ENCODE measurements around the gene OFD1. TPM values are rescaled to one million over a fixed set of nuclear protein-coding genes. Genes with fewer than 3 reads are reported as not detected.

OFD1 gene
- total and polyA plus RNA-seq, 9 donors, result 21.8 to 35.7 (median 32.1) TPM

DNA sequence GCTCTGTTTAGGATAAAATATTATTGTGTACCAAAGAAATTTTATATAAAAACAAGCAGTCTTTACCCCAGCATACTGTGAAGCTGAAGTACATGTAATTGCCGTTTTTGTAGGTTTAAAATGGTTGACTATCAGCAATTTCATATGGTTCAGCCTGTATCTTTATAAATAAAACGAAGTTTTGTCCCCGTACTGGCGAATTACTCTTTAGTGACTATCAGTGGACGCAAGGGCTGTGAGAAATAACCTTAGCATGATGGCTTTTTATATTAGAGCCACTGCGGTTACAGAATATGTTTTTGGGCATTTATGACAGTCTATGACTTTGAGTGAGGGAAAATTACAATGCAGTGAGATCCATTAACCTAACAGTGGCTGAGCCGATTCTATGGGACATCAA is 81.1 kb downstream of the OFD1 start:
- Histone ChIP-seq H3K27me3 (no peaks in the 10 kb centered on the region), H3K9me3 (no peaks in the 10 kb centered on the region), H3K36me3 (no peaks in the 10 kb centered on the region), H3K4me3 (no peak overlapping the region), H3K4me1 (ENCODE audit: insufficient read depth) (no peaks in the 10 kb centered on the region), H3K27ac (no peak overlapping the region)
- 73 to 87% (median 82%) methylated on average over 7 of the region's 7 CpGs for WGBS, 3 donors
- no peak for TF ChIP-seq EP300 (IDR thresholded peaks at IDR 0.05)
- no peak for TF ChIP-seq POLR2A (IDR thresholded peaks at IDR 0.05)
- DNase-seq, result no peak
- intact Hi-C loops (cut with DNase I), result no loop called here

DNA sequence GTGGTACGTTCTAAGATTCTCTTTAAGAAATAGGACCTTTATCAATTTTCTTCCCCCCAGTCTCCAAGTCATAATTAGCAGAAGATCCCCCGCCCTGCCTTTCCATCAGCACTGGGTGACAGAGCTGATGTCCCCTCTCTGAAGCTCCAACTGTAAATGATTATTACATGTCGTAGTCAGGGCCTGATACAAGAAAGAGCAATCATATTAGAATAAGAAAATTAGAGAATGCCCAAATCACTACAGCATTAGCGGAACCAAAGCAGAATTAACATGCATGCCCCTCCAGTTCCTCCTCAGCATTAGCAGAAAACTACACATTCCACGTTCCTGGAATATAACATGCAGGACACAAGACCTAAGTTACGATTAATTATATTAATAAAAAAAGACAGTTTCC is 81.6 kb downstream of the OFD1 start:
- H3K4me1 ChIP-seq (ENCODE audit: insufficient read depth), result no peaks in the 10 kb centered on the region
- H3K27me3 ChIP-seq, result no peaks in the 10 kb centered on the region
- no peak for DNase-seq
- no peak overlapping the region for H3K4me3 ChIP-seq
- no peaks in the 10 kb centered on the region for H3K36me3 ChIP-seq
- WGBS, 3 donors, result 78 to 81% (median 80%) methylated on average over 6 of the region's 6 CpGs
- no peak overlapping the region for H3K27ac ChIP-seq
- intact Hi-C loops (cut with DNase I), result no loop called here
- TF ChIP-seq, protein P1, sequence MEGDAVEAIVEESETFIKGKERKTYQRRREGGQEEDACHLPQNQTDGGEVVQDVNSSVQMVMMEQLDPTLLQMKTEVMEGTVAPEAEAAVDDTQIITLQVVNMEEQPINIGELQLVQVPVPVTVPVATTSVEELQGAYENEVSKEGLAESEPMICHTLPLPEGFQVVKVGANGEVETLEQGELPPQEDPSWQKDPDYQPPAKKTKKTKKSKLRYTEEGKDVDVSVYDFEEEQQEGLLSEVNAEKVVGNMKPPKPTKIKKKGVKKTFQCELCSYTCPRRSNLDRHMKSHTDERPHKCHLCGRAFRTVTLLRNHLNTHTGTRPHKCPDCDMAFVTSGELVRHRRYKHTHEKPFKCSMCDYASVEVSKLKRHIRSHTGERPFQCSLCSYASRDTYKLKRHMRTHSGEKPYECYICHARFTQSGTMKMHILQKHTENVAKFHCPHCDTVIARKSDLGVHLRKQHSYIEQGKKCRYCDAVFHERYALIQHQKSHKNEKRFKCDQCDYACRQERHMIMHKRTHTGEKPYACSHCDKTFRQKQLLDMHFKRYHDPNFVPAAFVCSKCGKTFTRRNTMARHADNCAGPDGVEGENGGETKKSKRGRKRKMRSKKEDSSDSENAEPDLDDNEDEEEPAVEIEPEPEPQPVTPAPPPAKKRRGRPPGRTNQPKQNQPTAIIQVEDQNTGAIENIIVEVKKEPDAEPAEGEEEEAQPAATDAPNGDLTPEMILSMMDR (IDR thresholded peaks at IDR 0.05), result no peak
- TF ChIP-seq EP300 (IDR thresholded peaks at IDR 0.05), result no peak
- TF ChIP-seq POLR2A (IDR thresholded peaks at IDR 0.05), result no peak
- no peaks in the 10 kb centered on the region for H3K9me3 ChIP-seq

DNA sequence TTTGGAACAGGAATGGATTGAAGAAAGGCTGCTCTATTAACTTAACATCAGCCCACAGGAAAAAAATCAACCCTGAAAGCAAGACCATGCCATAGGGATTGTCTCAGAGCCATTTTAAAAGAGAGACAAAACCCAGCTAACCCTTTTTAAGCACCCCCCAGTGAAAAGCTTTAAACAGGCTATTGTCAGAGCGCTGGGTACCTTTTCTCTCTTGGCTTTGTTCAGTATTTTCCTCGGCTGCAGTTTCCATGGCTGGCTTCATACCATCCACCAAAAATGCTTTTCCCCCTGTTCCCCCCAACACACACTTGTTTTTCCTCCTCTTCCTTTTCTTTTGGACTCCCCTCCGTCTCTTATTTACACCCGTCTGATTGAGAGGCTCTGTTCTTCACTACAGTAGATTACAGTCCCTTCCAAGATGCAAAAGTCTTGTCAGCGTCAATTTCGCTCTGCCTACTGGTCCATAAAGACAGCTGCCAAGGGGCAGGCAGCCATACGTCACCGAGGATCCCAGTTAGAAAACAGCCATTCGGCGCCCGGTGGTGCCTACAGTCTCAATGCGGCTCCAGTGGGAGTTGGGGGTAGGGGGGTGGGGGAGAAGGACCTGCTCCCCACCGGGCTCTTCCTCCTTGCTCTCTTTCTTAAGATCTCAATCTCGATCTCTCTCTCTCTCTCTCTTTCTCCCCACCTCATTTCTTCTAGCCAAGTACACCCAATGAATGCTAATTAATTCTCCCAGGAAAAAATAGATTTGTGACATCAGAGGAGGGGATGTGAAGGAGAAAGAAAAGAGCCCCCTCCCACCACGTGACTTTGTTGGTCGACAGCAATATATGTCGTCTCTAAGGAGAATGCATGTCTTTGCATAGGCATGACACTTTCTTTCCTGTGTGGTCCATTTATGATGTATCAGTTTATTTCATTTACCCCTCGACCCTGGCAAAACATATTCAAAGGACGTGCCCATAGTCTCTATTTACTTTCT is 82.4 kb downstream of the OFD1 start, which contains the start of gene GPM6B:
GPM6B (minus strand) TSS at position 451 of the 985 bp plus-strand sequence; CDS start at position 262, 189 bp downstream.
- DNase-seq, result no peak
- TF ChIP-seq EP300 (IDR thresholded peaks at IDR 0.05) (no peak), POLR2A (IDR thresholded peaks at IDR 0.05) (no peak)
- TF ChIP-seq, protein P1 (IDR thresholded peaks at IDR 0.05), result no peak
- Histone ChIP-seq H3K4me3 (no peak within 1 kb of the TSS), H3K27ac (no peak within 1 kb of the TSS), H3K4me1 (ENCODE audit: insufficient read depth) (no peaks in the 10 kb centered on the region), H3K36me3 (no peaks in the 10 kb centered on the region), H3K9me3 (no peaks in the 10 kb centered on the region), H3K27me3 (no peaks in the 10 kb centered on the region)
- intact Hi-C loops (cut with DNase I), result no loop called here
- 18 to 24% (median 23%) methylated on average over 19 of the region's 19 CpGs for WGBS, 3 donors

Other genes starting within 250 kb of the OFD1 start
- gene EGFL6, start 165.1 kb upstream of the OFD1 start, total RNA-seq, result under 1 TPM in 3 of 7 donors, not detected in 4; 0.12 to 0.34 (median 0.15) TPM
- gene EGFL6, start 165.1 kb upstream of the OFD1 start, polyA plus RNA-seq, result 1 to 10 TPM in 1 of 2 donors, under 1 TPM in 1; 0.36 to 1.3 TPM
- 1 to 10 TPM; 3.1 to 9.2 (median 4.8) TPM for gene TCEANC, start 81.6 kb upstream of the OFD1 start, total RNA-seq
- 1 to 10 TPM; 2.6 to 3.9 TPM for gene TCEANC, start 81.6 kb upstream of the OFD1 start, polyA plus RNA-seq
- gene RAB9A, start 45.6 kb upstream of the OFD1 start, total RNA-seq, result 10 to 100 TPM; 22.3 to 37.2 (median 26.2) TPM
- 10 to 100 TPM; 29.2 to 46.3 TPM for gene RAB9A, start 45.6 kb upstream of the OFD1 start, polyA plus RNA-seq
- gene TRAPPC2, start 128 bp upstream of the OFD1 start, total RNA-seq, result 10 to 100 TPM; 18.6 to 26.5 (median 21.1) TPM
- 10 to 100 TPM; 10.7 to 11.2 TPM for gene TRAPPC2, start 128 bp upstream of the OFD1 start, polyA plus RNA-seq
- gene GPM6B, start 82.3 kb downstream of the OFD1 start, total RNA-seq, result 1 to 10 TPM in 6 of 7 donors, under 1 TPM in 1; 1.00 to 5.1 (median 4.2) TPM
- 1 to 10 TPM; 3.4 to 9.4 TPM for gene GPM6B, start 82.3 kb downstream of the OFD1 start, polyA plus RNA-seq